Astrocyte (in vitro differentiated cells and primary cell): ENCODE measurements around the gene LINGO3.

Experiments
- CTCF ChIP-seq: IDR thresholded peaks from 2 replicates; pipeline ENCODE4 v1.5.1; 2011; ENCODE audit warnings: low read depth, mild to moderate bottlenecking, inconsistent platforms, low read length, moderate library complexity; ENCODE audit not compliant: insufficient read depth
- EZH2 ChIP-seq: IDR thresholded peaks from 2 replicates; pipeline ENCODE4 v1.6.1; 2012; ENCODE audit warnings: mild to moderate bottlenecking, low read length, inconsistent platforms; ENCODE audit not compliant: insufficient read depth

- no peak for TF ChIP-seq CTCF
- TF ChIP-seq EZH2, result no peak
These were observed 27.9 kb upstream of the LINGO3 start for GRCh38 chr19:2335848-2336247.
